Nephron progenitor cell (in vitro differentiated cells): ENCODE data around the gene LGMN.
"Not testable (repeated sequence)": the region's sequence is repeated elsewhere in the genome, so short reads cannot be mapped to it uniquely, and the experiment has no call there.

ENCODE experiments used
- DNase-seq: peaks from one replicate; pipeline ENCODE4 v3.0.0; 2021
- H3K27ac Mint-ChIP-seq: 2 replicates; pipeline ENCODE4 v1.8.0; 2021; ENCODE audit warnings: mild to moderate bottlenecking, moderate library complexity, mixed read lengths
- H3K27me3 Mint-ChIP-seq: 2 replicates; pipeline ENCODE4 v1.8.0; 2021; ENCODE audit warnings: mild to moderate bottlenecking, low read depth, mixed read lengths; ENCODE audit not compliant: poor library complexity
- H3K36me3 Mint-ChIP-seq: 2 replicates; pipeline ENCODE4 v1.8.0; 2021; ENCODE audit warnings: low read depth, mixed read lengths
- H3K4me1 Mint-ChIP-seq: 2 replicates; pipeline ENCODE4 v1.8.0; 2021; ENCODE audit warnings: mixed read lengths
- H3K4me3 Mint-ChIP-seq: 2 replicates; pipeline ENCODE4 v1.8.0; 2021; ENCODE audit warnings: mild to moderate bottlenecking, moderate library complexity, mixed read lengths
- H3K9me3 Mint-ChIP-seq: 2 replicates; pipeline ENCODE4 v1.8.0; 2021; ENCODE audit warnings: mild to moderate bottlenecking, moderate library complexity, mixed read lengths
- CTCF ChIP-seq: fragments of 200-600 bp; sonication (generic); IDR thresholded peaks from 2 replicates; pipeline ENCODE4 v1.5.0; 2021; ENCODE audit warnings: antibody characterized with exemption

Gene LGMN

GRCh38 chr14:92781350-92781749, 32.9 kb upstream of the LGMN start:
- H3K36me3 Mint-ChIP-seq, result no peaks in the 10 kb centered on the region
- peaks cover 4% of the 10 kb centered on the region for H3K9me3 Mint-ChIP-seq
- H3K4me1 Mint-ChIP-seq, result peaks cover 17% of the 10 kb centered on the region
- H3K4me3 Mint-ChIP-seq, result no peak overlapping the region
- H3K27ac Mint-ChIP-seq, result no peak overlapping the region
- no peak for DNase-seq
- no peak for TF ChIP-seq CTCF
- peaks cover 7% of the 10 kb centered on the region for H3K27me3 Mint-ChIP-seq

- no peak for TF ChIP-seq CTCF
- H3K4me3 Mint-ChIP-seq, result no peak overlapping the region
- no peaks in the 10 kb centered on the region for H3K36me3 Mint-ChIP-seq
- peaks cover 7% of the 10 kb centered on the region for H3K27me3 Mint-ChIP-seq
- peaks cover 17% of the 10 kb centered on the region for H3K4me1 Mint-ChIP-seq
- H3K9me3 Mint-ChIP-seq, result no peaks in the 10 kb centered on the region
- H3K27ac Mint-ChIP-seq, result no peak overlapping the region
- DNase-seq, result no peak
Observed at GRCh38 chr14:92780444-92781232, 32.2 kb upstream of the LGMN start.

GRCh38 chr14:92778868-92779565, 30.6 kb upstream of the LGMN start:
- not testable (repeated sequence) for H3K9me3 Mint-ChIP-seq, H3K36me3 Mint-ChIP-seq, H3K27ac Mint-ChIP-seq, DNase-seq, H3K4me3 Mint-ChIP-seq, H3K27me3 Mint-ChIP-seq
- peaks cover 17% of the 10 kb centered on the region for H3K4me1 Mint-ChIP-seq

- H3K27ac Mint-ChIP-seq, DNase-seq, H3K9me3 Mint-ChIP-seq, H3K4me3 Mint-ChIP-seq, H3K36me3 Mint-ChIP-seq: not testable (repeated sequence)
- peaks cover 11% of the 10 kb centered on the region for H3K4me1 Mint-ChIP-seq
- H3K27me3 Mint-ChIP-seq, result peaks cover 16% of the 10 kb centered on the region
Observed at GRCh38 chr14:92775292-92775691, 26.9 kb upstream of the LGMN start.

- H3K27me3 Mint-ChIP-seq, result peaks cover 19% of the 10 kb centered on the region
- H3K4me1 Mint-ChIP-seq, result peaks cover 11% of the 10 kb centered on the region
Observed at GRCh38 chr14:92774572-92774971, 26.1 kb upstream of the LGMN start.

GRCh38 chr14:92770484-92770883, 22.1 kb upstream of the LGMN start:
- TF ChIP-seq CTCF, result no peak
- no peaks in the 10 kb centered on the region for H3K4me1 Mint-ChIP-seq
- H3K27me3 Mint-ChIP-seq, result peaks cover 22% of the 10 kb centered on the region
- no peak for DNase-seq
- H3K9me3 Mint-ChIP-seq, result no peaks in the 10 kb centered on the region
- no peak overlapping the region for H3K4me3 Mint-ChIP-seq
- no peaks in the 10 kb centered on the region for H3K36me3 Mint-ChIP-seq
- no peak overlapping the region for H3K27ac Mint-ChIP-seq

More at GRCh38 chr14:92774572-92774971, 26.1 kb upstream of the LGMN start:
- Mint-ChIP-seq H3K36me3 (no peaks in the 10 kb centered on the region), H3K4me3 (no peak overlapping the region), H3K27ac (no peak overlapping the region), H3K9me3 (no peaks in the 10 kb centered on the region)
- no peak for DNase-seq
- TF ChIP-seq CTCF, result no peak
